Hepatocyte (in vitro differentiated cells): ENCODE measurements around the gene SLC6A7.

Experiments used
- CTCF ChIP-seq: fragments of 200-600 bp; sonication (generic); IDR thresholded peaks from 2 replicates; pipeline ENCODE4 v1.5.1; 2016; ENCODE audit warnings: antibody characterized with exemption, mild to moderate bottlenecking; ENCODE audit not compliant: poor library complexity
- EZH2 ChIP-seq: fragments of 200-600 bp; sonication (generic); IDR thresholded peaks from 2 replicates; pipeline ENCODE4 v1.6.1; 2016; ENCODE audit warnings: antibody characterized with exemption, mild to moderate bottlenecking, borderline replicate concordance

- no peak for TF ChIP-seq CTCF
- no peak for TF ChIP-seq EZH2
Observed at GRCh38 chr5:150144246-150144801, 45.5 kb upstream of the SLC6A7 start.
